Adipose tissue (tissue), 3 donors: ENCODE data around the gene PALM2AKAP2. TPM values are rescaled to one million over a fixed set of nuclear protein-coding genes. Genes with fewer than 3 reads are reported as not detected.
"Not testable (repeated sequence)": the region's sequence is repeated elsewhere in the genome, so short reads cannot be mapped to it uniquely, and the experiment has no call there.

Experiments used
- H3K27ac ChIP-seq: one replicate; pipeline ENCODE4 v1.5.1; 2013; ENCODE audit warnings: low read depth, low read length
- WGBS, 3 donors: extraction: QIAGEN DNeasy Blood & Tissue Kit; methylation state at CpG; one replicate each; pipeline ENCODE4 v1.1.7; 2013; 5-methylcytosine and 5-hydroxymethylcytosine counted together
- polyA plus RNA-seq, 3 donors: library from polyadenylated mRNA; stranded (reverse); fragments of 200-250 nt; gene quantifications; one replicate each; pipeline ENCODE4 v1.2.3, GENCODE V29; 2013
- donor health status: healthy with polysubstance abuse.
- donor health status: Bipolar disorder and iron deficiency.
- donor health status: healthy.

The PALM2AKAP2 gene
- polyA plus RNA-seq, 3 donors: 1.2 to 21.7 (median 6.9) TPM

DNA sequence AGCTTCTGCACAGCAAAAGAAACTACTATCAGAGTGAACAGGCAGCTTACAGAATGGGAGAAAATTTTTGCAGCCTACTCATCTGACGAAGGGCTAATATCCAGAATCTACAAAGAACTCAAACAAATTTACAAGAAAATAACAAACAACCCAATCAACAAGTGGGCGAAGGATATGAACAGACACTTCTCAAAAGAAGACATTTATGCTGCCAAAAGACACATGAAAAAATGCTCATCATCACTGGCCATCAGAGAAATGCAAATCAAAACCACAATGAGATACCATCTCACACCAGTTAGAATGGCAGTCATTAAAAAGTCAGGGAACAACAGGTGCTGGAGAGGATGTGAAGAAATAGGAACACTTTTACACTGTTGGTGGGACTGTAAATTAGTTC lies 45.4 kb downstream of the PALM2AKAP2 start:
- 86 to 92% (median 91%) methylated on average over 2 of the region's 2 CpGs for WGBS, 3 donors
- not testable (repeated sequence) for H3K27ac ChIP-seq

DNA sequence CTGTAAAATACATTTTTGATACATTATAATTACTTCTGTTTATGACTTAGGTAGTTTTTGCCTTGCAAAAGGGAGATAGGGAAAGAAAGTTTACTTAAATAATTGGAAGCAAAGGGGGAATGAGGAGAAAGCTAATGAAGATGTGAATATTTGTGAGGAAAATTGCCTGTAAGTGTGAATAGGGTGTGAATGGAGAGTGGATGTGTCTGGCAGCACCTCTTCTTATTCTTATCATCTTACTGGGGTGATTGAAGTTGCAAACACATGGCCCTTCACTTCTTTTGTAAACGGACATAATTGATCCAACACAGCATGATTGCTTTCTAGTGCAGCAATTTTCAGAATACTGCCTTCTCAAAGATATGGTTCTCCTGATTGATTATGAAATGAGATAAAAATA lies 46.6 kb downstream of the PALM2AKAP2 start:
- H3K27ac ChIP-seq: no peak overlapping the region
- 25 to 66% (median 59%) methylated on average over 1 of the region's 1 CpG for WGBS, 3 donors

DNA sequence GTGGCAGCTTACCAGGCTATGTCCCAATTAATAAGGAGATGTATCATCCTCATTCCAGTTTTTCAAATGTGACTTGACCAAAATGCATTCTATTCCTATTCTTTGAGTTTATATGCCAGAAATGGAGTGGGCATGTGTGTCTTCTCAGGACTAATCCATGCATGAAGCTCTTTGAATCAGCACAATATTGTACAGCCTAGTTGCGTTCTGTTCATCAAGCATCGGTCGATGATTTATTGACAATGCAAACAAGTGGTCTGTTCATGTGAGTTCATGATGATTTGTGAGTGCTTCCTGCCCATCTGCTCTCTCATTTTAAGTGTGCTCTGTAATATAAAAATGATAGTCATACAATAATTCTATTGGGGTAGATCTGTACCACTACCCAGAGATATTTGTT lies 48.3 kb downstream of the PALM2AKAP2 start:
- WGBS, 3 donors: 76 to 88% (median 84%) methylated on average over 3 of the region's 3 CpGs

More for the DNA sequence above, 48.3 kb downstream of the PALM2AKAP2 start:
- H3K27ac ChIP-seq: no peak overlapping the region
